HCT116 (cell line): ENCODE data around the gene OAS2. TPM values are rescaled to one million over a fixed set of nuclear protein-coding genes. Genes with fewer than 3 reads are reported as not detected.

ENCODE experiments used
- ATAC-seq: fragments of 200-7000 bp; cut with Tn5 transposase; 2 replicates; pipeline ENCODE4 v1.9.1; 2020; ENCODE audit warnings: mild to moderate bottlenecking, moderate library complexity
- BruUV-seq: library from RNA; stranded (reverse); fragments of 400-500 nt; replicated peaks from 2 replicates; lab custom pipeline; 2021; lab: Mats Ljungman, UMichigan
- CTCF ChIA-PET: fragments of 300-600 bp; sonication (Branson Sonifier 250); formaldehyde crosslinking; loops from one replicate; lab custom pipeline; 2021; ENCODE audit warnings: antibody characterized with exemption; lab: Charles Lee
- POLR2A ChIA-PET: fragments of 300-600, 350-600 bp; sonication (Branson Sonifier 250); formaldehyde crosslinking; loops from one replicate; lab custom pipeline; 2021; ENCODE audit warnings: antibody characterized with exemption; lab: Charles Lee
- RAD21 ChIA-PET, 2 experiments: fragments of 300-600 bp; sonication (Branson Sonifier 250); formaldehyde crosslinking; loops; one replicate each; lab custom pipeline; 2023; ENCODE audit warnings: low total read pairs in 2 of 2; ENCODE audit not compliant: uncharacterized antibody in 2 of 2, unreplicated experiment in 2 of 2, low non-redundant PET in 1 of 2; lab: Charles Lee
- DNase-seq: peaks from one replicate; pipeline ENCODE4 v3.0.0-alpha.2; 2010; ENCODE audit warnings: low read depth, low spot score
- H2AFZ ChIP-seq: fragments of 200-600 bp; shearing (Covaris generic), sonication (generic); 2 replicates; pipeline ENCODE4 v1.6.1; 2017; ENCODE audit warnings: low read depth, mixed run types, mixed read lengths, antibody characterized with exemption, low read length; ENCODE audit not compliant: poor library complexity, severe bottlenecking
- H3K27ac ChIP-seq: 2 replicates; pipeline ENCODE4 v1.5.1; 2012; ENCODE audit warnings: low read depth, low read length
- H3K27me3 ChIP-seq: fragments of 200-600 bp; sonication (generic); 2 replicates; pipeline ENCODE4 v1.6.1; 2016; ENCODE audit warnings: mixed run types, low read length, mixed read lengths; ENCODE audit not compliant: insufficient read depth
- H3K36me3 ChIP-seq, 2 experiments: fragments of 200-500 bp in 1 of 2; fragments of 200-600 bp in 1 of 2; sonication (Bioruptor generic) in 1 of 2; sonication (generic) in 1 of 2; 2 replicates each; pipeline versions ENCODE4 v1.5.1 to v1.6.1; 2014 to 2016; ENCODE audit warnings: low read length in 2 of 2, inconsistent platforms in 1 of 2, mixed read lengths in 1 of 2, mixed run types in 1 of 2; ENCODE audit not compliant: insufficient read depth in 2 of 2, control insufficient read depth in 1 of 2
- H3K4me1 ChIP-seq, 2 experiments: fragments of 200-600 bp in 1 of 2; sonication (generic) in 1 of 2; 2 replicates each; pipeline versions ENCODE4 v1.5.1 to v1.6.1; 2012 to 2017; ENCODE audit warnings: low read length in 2 of 2, inconsistent platforms in 1 of 2, mild to moderate bottlenecking in 1 of 2, mixed read lengths in 1 of 2, mixed run types in 1 of 2, moderate library complexity in 1 of 2; ENCODE audit not compliant: insufficient read depth in 2 of 2, control insufficient read depth in 1 of 2
- H3K4me2 ChIP-seq: fragments of 200-600 bp; sonication (generic); 2 replicates; pipeline ENCODE4 v1.6.1; 2017; ENCODE audit warnings: mixed run types, low read length, mixed read lengths
- H3K4me3 ChIP-seq, 2 experiments: fragments of 200-600 bp in 1 of 2; sonication (generic) in 1 of 2; replicated peaks in 1 of 2; 2 replicates each; pipeline ENCODE4 v1.5.1; 2011 to 2016; ENCODE audit warnings: low read length in 2 of 2, control low read depth in 1 of 2, low read depth in 1 of 2, mild to moderate bottlenecking in 1 of 2, mixed read lengths in 1 of 2, mixed run types in 1 of 2
- H3K79me2 ChIP-seq: fragments of 200-600 bp; sonication (generic); 2 replicates; pipeline ENCODE4 v1.6.1; 2017; ENCODE audit warnings: mild to moderate bottlenecking, mixed run types, low read length, moderate library complexity, mixed read lengths; ENCODE audit not compliant: insufficient read depth
- H3K9ac ChIP-seq: fragments of 200-600 bp; sonication (generic); 2 replicates; pipeline ENCODE4 v1.6.1; 2016; ENCODE audit warnings: low read length, mixed read lengths
- H3K9me2 ChIP-seq: fragments of 200-600 bp; sonication (generic), shearing (Covaris generic); 2 replicates; pipeline ENCODE4 v1.6.1; 2017; ENCODE audit warnings: mixed run types, mild to moderate bottlenecking, moderate library complexity; ENCODE audit not compliant: insufficient read depth
- H3K9me3 ChIP-seq, 2 experiments: fragments of 200-500 bp in 1 of 2; fragments of 200-600 bp in 1 of 2; sonication (Bioruptor generic) in 1 of 2; sonication (generic) in 1 of 2; 2 replicates each; pipeline ENCODE4 v1.6.1; 2014 to 2017; ENCODE audit warnings: low read length in 2 of 2, mixed read lengths in 2 of 2, inconsistent platforms in 1 of 2, low read depth in 1 of 2, mild to moderate bottlenecking in 1 of 2, mixed run types in 1 of 2, moderate library complexity in 1 of 2; ENCODE audit not compliant: control insufficient read depth in 1 of 2, insufficient read depth in 1 of 2
- H4K20me1 ChIP-seq: fragments of 200-600 bp; sonication (generic), shearing (Covaris generic); 2 replicates; pipeline ENCODE4 v1.6.1; 2017; ENCODE audit warnings: mixed run types, mild to moderate bottlenecking, moderate library complexity; ENCODE audit not compliant: insufficient read depth
- CBX3 ChIP-seq: IDR thresholded peaks from 2 replicates; pipeline ENCODE4 v1.6.1; 2012; ENCODE audit warnings: low read depth
- EGR1 ChIP-seq: IDR thresholded peaks from 2 replicates; pipeline ENCODE4 v1.6.1; 2012; ENCODE audit warnings: low read depth
- ELF1 ChIP-seq: IDR thresholded peaks from 2 replicates; pipeline ENCODE4 v1.6.1; 2012; ENCODE audit warnings: low read depth, borderline replicate concordance
- EZH2 ChIP-seq: fragments of 200-600 bp; sonication (generic); IDR thresholded peaks from 2 replicates; pipeline ENCODE4 v1.6.1; 2017; ENCODE audit warnings: antibody characterized with exemption, mixed run types
- EZH2phosphoT487 ChIP-seq: fragments of 200-600 bp; IDR thresholded peaks from 2 replicates; pipeline ENCODE4 v1.6.1; 2018; ENCODE audit warnings: antibody characterized with exemption, borderline replicate concordance
- JUND ChIP-seq: IDR thresholded peaks from 2 replicates; pipeline ENCODE4 v1.6.1; 2012
- POLR2AphosphoS5 ChIP-seq: IDR thresholded peaks from 2 replicates; pipeline ENCODE4 v1.6.1; 2011; ENCODE audit warnings: mild to moderate bottlenecking, low read depth, low read length, moderate library complexity
- RAD21 ChIP-seq: IDR thresholded peaks from 2 replicates; pipeline ENCODE4 v1.6.1; 2012; ENCODE audit warnings: low read depth, mild to moderate bottlenecking
- ZNF274 ChIP-seq: fragments of 200-500 bp; sonication (Bioruptor generic); IDR thresholded peaks from 2 replicates; pipeline ENCODE4 v1.6.1; 2014; ENCODE audit warnings: mild to moderate bottlenecking, low read depth, low read length, inconsistent platforms
- intact Hi-C: fragments of 100-400 bp; cut with micrococcal nuclease; formaldehyde crosslinking; loops from 2 replicates; pipeline ENCODE4 v1.10.0; 2022
- total RNA-seq: library from RNA; stranded (reverse); gene quantifications from one replicate; pipeline ENCODE4 v1.2.1, GENCODE V29; 2021; ENCODE audit not compliant: unreplicated experiment
- TF ChIP-seq, protein P1 (sequence below), 3 experiments: fragments of 200-600 bp in 1 of 3; sonication (generic) in 1 of 3; IDR thresholded peaks in 2 of 3; conservative IDR thresholded peaks in 1 of 3; 2 replicates each; pipeline ENCODE4 v1.5.1; 2012 to 2017; ENCODE audit warnings: low read depth in 2 of 3, low read length in 2 of 3, antibody characterized with exemption in 1 of 3, borderline replicate concordance in 1 of 3, control low read depth in 1 of 3, mild to moderate bottlenecking in 1 of 3, mixed read lengths in 1 of 3, mixed run types in 1 of 3, moderate library complexity in 1 of 3; ENCODE audit not compliant: insufficient read depth in 1 of 3
- TF ChIP-seq, protein P2 (sequence below): IDR thresholded peaks from 2 replicates; pipeline ENCODE4 v1.6.1; 2011; ENCODE audit warnings: mild to moderate bottlenecking, low read length, moderate library complexity; ENCODE audit not compliant: insufficient replicate concordance; ENCODE audit errors: extremely low read depth
- TF ChIP-seq, protein P3 (sequence below): IDR thresholded peaks from 2 replicates; pipeline ENCODE4 v1.6.1; 2012

Gene OAS2
- total RNA-seq, 1 experiment from 2014 or later: 0.30 TPM

DNA sequence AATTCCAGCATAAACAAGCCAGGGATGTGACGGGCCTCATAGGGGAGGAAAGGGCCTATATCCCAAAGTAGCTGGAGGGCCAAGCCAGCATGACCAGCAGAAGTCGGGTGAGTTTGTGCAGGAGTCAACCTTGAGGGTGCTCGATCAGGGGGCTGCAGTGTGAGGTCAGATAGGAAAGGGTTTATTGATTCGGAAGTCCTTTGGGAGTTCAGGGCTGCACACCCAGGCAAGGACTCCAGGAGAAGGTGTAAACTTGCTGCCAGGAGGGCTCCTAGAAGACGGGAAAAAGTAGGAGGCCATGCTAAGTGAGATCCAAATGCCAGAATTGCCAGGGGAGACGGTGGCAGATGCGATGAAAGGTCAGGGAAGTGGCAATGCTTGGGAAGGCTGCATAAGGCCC lies 3.4 kb upstream of the OAS2 start:
- ChIA-PET RAD21 (no interaction called here), CTCF (no interaction called here), POLR2A (no interaction called here)
- no peak overlapping the region for H3K4me2 ChIP-seq
- H4K20me1 ChIP-seq: no peaks in the 10 kb centered on the region
- H3K27ac ChIP-seq: no peak overlapping the region
- no peaks in the 10 kb centered on the region for H3K27me3 ChIP-seq
- H3K9ac ChIP-seq: no peak overlapping the region
- ATAC-seq (no peak), DNase-seq (no peak)
- H3K4me3 ChIP-seq: no peak overlapping the region
- no peaks in the 10 kb centered on the region for H3K9me2 ChIP-seq
- no TSS peak for BruUV-seq
- no peaks in the 10 kb centered on the region for H3K79me2 ChIP-seq
- H3K4me1 ChIP-seq: no peaks in the 10 kb centered on the region
- H2AFZ ChIP-seq: no peak overlapping the region
- H3K36me3 ChIP-seq: no peaks in the 10 kb centered on the region
- intact Hi-C loops: no loop called here
- TF ChIP-seq, protein P1, sequence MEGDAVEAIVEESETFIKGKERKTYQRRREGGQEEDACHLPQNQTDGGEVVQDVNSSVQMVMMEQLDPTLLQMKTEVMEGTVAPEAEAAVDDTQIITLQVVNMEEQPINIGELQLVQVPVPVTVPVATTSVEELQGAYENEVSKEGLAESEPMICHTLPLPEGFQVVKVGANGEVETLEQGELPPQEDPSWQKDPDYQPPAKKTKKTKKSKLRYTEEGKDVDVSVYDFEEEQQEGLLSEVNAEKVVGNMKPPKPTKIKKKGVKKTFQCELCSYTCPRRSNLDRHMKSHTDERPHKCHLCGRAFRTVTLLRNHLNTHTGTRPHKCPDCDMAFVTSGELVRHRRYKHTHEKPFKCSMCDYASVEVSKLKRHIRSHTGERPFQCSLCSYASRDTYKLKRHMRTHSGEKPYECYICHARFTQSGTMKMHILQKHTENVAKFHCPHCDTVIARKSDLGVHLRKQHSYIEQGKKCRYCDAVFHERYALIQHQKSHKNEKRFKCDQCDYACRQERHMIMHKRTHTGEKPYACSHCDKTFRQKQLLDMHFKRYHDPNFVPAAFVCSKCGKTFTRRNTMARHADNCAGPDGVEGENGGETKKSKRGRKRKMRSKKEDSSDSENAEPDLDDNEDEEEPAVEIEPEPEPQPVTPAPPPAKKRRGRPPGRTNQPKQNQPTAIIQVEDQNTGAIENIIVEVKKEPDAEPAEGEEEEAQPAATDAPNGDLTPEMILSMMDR (IDR thresholded peaks at IDR 0.05 in 2 of 3, conservative IDR thresholded peaks at IDR 0.05 in 1 of 3; ENCODE audit: borderline replicate concordance in 1 of 3, insufficient read depth in 1 of 3, low read depth in 2 of 3, low read length in 2 of 3): no peak
- no peak for TF ChIP-seq EGR1
- no peak for TF ChIP-seq ELF1
- TF ChIP-seq, protein P2, sequence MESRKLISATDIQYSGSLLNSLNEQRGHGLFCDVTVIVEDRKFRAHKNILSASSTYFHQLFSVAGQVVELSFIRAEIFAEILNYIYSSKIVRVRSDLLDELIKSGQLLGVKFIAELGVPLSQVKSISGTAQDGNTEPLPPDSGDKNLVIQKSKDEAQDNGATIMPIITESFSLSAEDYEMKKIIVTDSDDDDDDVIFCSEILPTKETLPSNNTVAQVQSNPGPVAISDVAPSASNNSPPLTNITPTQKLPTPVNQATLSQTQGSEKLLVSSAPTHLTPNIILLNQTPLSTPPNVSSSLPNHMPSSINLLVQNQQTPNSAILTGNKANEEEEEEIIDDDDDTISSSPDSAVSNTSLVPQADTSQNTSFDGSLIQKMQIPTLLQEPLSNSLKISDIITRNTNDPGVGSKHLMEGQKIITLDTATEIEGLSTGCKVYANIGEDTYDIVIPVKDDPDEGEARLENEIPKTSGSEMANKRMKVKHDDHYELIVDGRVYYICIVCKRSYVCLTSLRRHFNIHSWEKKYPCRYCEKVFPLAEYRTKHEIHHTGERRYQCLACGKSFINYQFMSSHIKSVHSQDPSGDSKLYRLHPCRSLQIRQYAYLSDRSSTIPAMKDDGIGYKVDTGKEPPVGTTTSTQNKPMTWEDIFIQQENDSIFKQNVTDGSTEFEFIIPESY: no peak
- TF ChIP-seq, all 23 proteins: peak for 0
- H3K9me3 ChIP-seq: no peaks in the 10 kb centered on the region

DNA sequence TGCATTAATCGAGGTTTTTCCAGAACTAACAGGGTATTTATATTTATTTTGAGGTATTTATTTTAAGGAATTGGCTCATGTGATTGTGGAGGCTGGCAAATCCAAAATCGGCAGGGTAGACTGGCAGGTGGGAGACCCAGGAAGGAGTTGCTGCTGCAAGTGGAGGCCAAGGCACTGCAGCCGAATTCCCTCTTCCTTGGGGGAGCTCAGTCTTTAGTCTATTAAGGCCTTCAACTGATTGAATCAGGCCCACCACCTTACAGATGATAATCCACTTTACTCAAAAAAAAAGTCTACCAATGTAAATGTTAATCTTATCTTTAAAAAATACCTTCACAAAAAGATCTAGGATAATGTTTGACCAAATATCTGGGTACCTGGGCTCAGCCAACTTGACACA lies 1.2 kb upstream of the OAS2 start:
- ChIA-PET CTCF (no interaction called here), POLR2A (no interaction called here)
- H3K9ac ChIP-seq: no peak overlapping the region
- no peak for TF ChIP-seq ELF1
- no peak for TF ChIP-seq CBX3
- TF ChIP-seq, protein P3, sequence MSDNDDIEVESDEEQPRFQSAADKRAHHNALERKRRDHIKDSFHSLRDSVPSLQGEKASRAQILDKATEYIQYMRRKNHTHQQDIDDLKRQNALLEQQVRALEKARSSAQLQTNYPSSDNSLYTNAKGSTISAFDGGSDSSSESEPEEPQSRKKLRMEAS: no peak
- no peak for TF ChIP-seq RAD21
- TF ChIP-seq, protein P1 (IDR thresholded peaks at IDR 0.05 in 2 of 3, conservative IDR thresholded peaks at IDR 0.05 in 1 of 3; ENCODE audit: borderline replicate concordance in 1 of 3, insufficient read depth in 1 of 3, low read depth in 2 of 3, low read length in 2 of 3): no peak
- TF ChIP-seq EZH2: no peak
- no peak for TF ChIP-seq POLR2AphosphoS5
- TF ChIP-seq ZNF274: no peak
- TF ChIP-seq EZH2phosphoT487: no peak
- TF ChIP-seq JUND: no peak

More for the DNA sequence above, 1.2 kb upstream of the OAS2 start:
- intact Hi-C loops: no loop called here
- Histone ChIP-seq H2AFZ (no peak overlapping the region), H3K27me3 (no peaks in the 10 kb centered on the region), H3K9me2 (no peaks in the 10 kb centered on the region), H3K4me2 (no peak overlapping the region), H3K4me1 (no peaks in the 10 kb centered on the region), H3K4me3 (no peak overlapping the region), H4K20me1 (no peaks in the 10 kb centered on the region), H3K27ac (no peak overlapping the region), H3K36me3 (no peaks in the 10 kb centered on the region), H3K79me2 (no peaks in the 10 kb centered on the region), H3K9me3 (no peaks in the 10 kb centered on the region)
- no peak for ATAC-seq
- RAD21 ChIA-PET: no interaction called here
- no TSS peak for BruUV-seq
- no peak for DNase-seq
